HepG2 (cell line): ENCODE measurements around the gene APBA3. TPM values are rescaled to one million over a fixed set of nuclear protein-coding genes. Genes with fewer than 3 reads are reported as not detected.

Experiments
- AKAP8 ChIP-seq: sonication (generic); formaldehyde crosslinking; IDR thresholded peaks from 2 replicates; pipeline ENCODE4 v1.5.1; 2020; ENCODE audit warnings: mild to moderate bottlenecking, missing genetic modification reagents
- ATF1 ChIP-seq: IDR thresholded peaks from 2 replicates; pipeline ENCODE4 v1.6.1; 2016; ENCODE audit warnings: mild to moderate bottlenecking, control low read depth
- BATF2 ChIP-seq: sonication (generic); formaldehyde crosslinking; IDR thresholded peaks from 2 replicates; pipeline ENCODE4 v1.8.0; 2022; ENCODE audit warnings: mild to moderate bottlenecking, missing genetic modification reagents, moderate library complexity
- EED ChIP-seq: sonication (generic); formaldehyde crosslinking; IDR thresholded peaks from 2 replicates; pipeline ENCODE4 v1.5.0; 2020; ENCODE audit warnings: mild to moderate bottlenecking, missing genetic modification reagents
- ELF3 ChIP-seq: IDR thresholded peaks from 2 replicates; pipeline ENCODE4 v1.6.1; 2016; ENCODE audit warnings: missing genetic modification reagents, missing compliant biosample characterization
- FOXK2 ChIP-seq: fragments of 450-650 bp; IDR thresholded peaks from 2 replicates; pipeline ENCODE4 v1.6.1; 2016
- FOXO4 ChIP-seq: sonication (generic); formaldehyde crosslinking; conservative IDR thresholded peaks from 2 replicates; pipeline ENCODE4 v1.8.1; 2023; ENCODE audit warnings: missing genetic modification reagents
- GLMP ChIP-seq: sonication (generic); formaldehyde crosslinking; IDR thresholded peaks from 2 replicates; pipeline ENCODE4 v1.9.0; 2021; ENCODE audit warnings: missing genetic modification reagents, mild to moderate bottlenecking, borderline replicate concordance
- JUNB ChIP-seq: sonication (generic); formaldehyde crosslinking; IDR thresholded peaks from 2 replicates; pipeline ENCODE4 v1.8.0; 2022; ENCODE audit warnings: missing genetic modification reagents, mild to moderate bottlenecking, borderline replicate concordance
- KDM3A ChIP-seq: IDR thresholded peaks from 2 replicates; pipeline ENCODE4 v1.6.1; 2018; ENCODE audit warnings: low read depth, missing compliant biosample characterization
- KDM4B ChIP-seq: sonication (generic); formaldehyde crosslinking; IDR thresholded peaks from 2 replicates; pipeline ENCODE4 v1.4.0; 2020; ENCODE audit warnings: missing genetic modification reagents
- PPARG ChIP-seq: conservative IDR thresholded peaks from 2 replicates; pipeline ENCODE4 v1.6.1; 2016; ENCODE audit warnings: missing biosample characterization, missing genetic modification reagents
- RELA ChIP-seq: sonication (generic); formaldehyde crosslinking; IDR thresholded peaks from 2 replicates; pipeline ENCODE4 v1.4.0; 2020; ENCODE audit warnings: missing genetic modification reagents
- RFX5 ChIP-seq: IDR thresholded peaks from 2 replicates; pipeline ENCODE4 v1.6.1; 2011; ENCODE audit warnings: low read depth, low read length, improper control_type of control experiment
- SMARCE1 ChIP-seq: fragments of 450-650 bp; IDR thresholded peaks from 2 replicates; pipeline ENCODE4 v1.6.1; 2017; ENCODE audit warnings: borderline replicate concordance
- TBX2 ChIP-seq: sonication (generic); formaldehyde crosslinking; IDR thresholded peaks from 2 replicates; pipeline ENCODE4 v1.5.0; 2020; ENCODE audit warnings: missing genetic modification reagents, mild to moderate bottlenecking, borderline replicate concordance
- TCF7L2 ChIP-seq: IDR thresholded peaks from 2 replicates; pipeline ENCODE4 v1.6.1; 2011; ENCODE audit warnings: mild to moderate bottlenecking, low read depth, low read length, moderate library complexity
- ZFP36L2 ChIP-seq: sonication (generic); formaldehyde crosslinking; IDR thresholded peaks from 2 replicates; pipeline ENCODE4 v1.4.0; 2020; ENCODE audit warnings: missing genetic modification reagents
- ZNF205 ChIP-seq: IDR thresholded peaks from 2 replicates; pipeline ENCODE4 v1.6.1; 2018; ENCODE audit warnings: missing biosample characterization, missing genetic modification reagents
- ZNF281 ChIP-seq: sonication (generic); formaldehyde crosslinking; IDR thresholded peaks from 2 replicates; pipeline ENCODE4 v1.4.0; 2020; ENCODE audit warnings: missing genetic modification reagents, borderline replicate concordance
- ZNF3 ChIP-seq: IDR thresholded peaks from 2 replicates; pipeline ENCODE4 v1.7.0; 2017; ENCODE audit warnings: inconsistent platforms
- ZNF317 ChIP-seq: sonication (generic); formaldehyde crosslinking; IDR thresholded peaks from 2 replicates; pipeline ENCODE4 v1.5.0; 2020; ENCODE audit warnings: mild to moderate bottlenecking, missing genetic modification reagents
- ZNF34 ChIP-seq: sonication (generic); formaldehyde crosslinking; IDR thresholded peaks from 2 replicates; pipeline ENCODE4 v1.4.0; 2020; ENCODE audit warnings: mild to moderate bottlenecking, missing genetic modification reagents, borderline replicate concordance
- ZNF350 ChIP-seq: sonication (generic); formaldehyde crosslinking; IDR thresholded peaks from 2 replicates; pipeline ENCODE4 v1.4.0; 2020; ENCODE audit warnings: mild to moderate bottlenecking, low read depth, missing genetic modification reagents, borderline replicate concordance
- ZNF564 ChIP-seq: sonication (generic); formaldehyde crosslinking; IDR thresholded peaks from 2 replicates; pipeline ENCODE4 v1.8.1; 2023; ENCODE audit warnings: mild to moderate bottlenecking, missing genetic modification reagents
- ZNF724P ChIP-seq: sonication (generic); formaldehyde crosslinking; IDR thresholded peaks from 2 replicates; pipeline ENCODE4 v1.8.0; 2022; ENCODE audit warnings: missing genetic modification reagents, borderline replicate concordance
- ZNF761 ChIP-seq: sonication (generic); formaldehyde crosslinking; conservative IDR thresholded peaks from 2 replicates; pipeline ENCODE4 v1.4.0; 2020; ENCODE audit warnings: mild to moderate bottlenecking, missing genetic modification reagents
- polyA plus RNA-seq, 8 experiments: library from polyadenylated mRNA; depleted of rRNA in 3 of 8; stranded (reverse) in 7 of 8; unstranded in 1 of 8; fragments of >200 nt; fragmentation: Illumina TruSeq in 4 of 8; extraction: Trizol in 4 of 8; gene quantifications; 2 replicates each; pipeline versions ENCODE4 v1.2.1 to v1.2.3, GENCODE V29; 2011 to 2016; ENCODE audit warnings: low read depth in 4 of 8, missing spikeins in 1 of 8, mixed read lengths in 1 of 8; ENCODE audit not compliant: insufficient read depth in 1 of 8
- total RNA-seq, 5 experiments: library from RNA; depleted of rRNA; stranded (reverse); fragments of >200 nt; fragmentation: Illumina TruSeq; extraction: Trizol; gene quantifications; 2 replicates each; pipeline ENCODE4 v1.2.3, GENCODE V29; 2016; ENCODE audit warnings: low read depth in 1 of 5

APBA3 gene
- total and polyA plus RNA-seq, 2 of the 13 experiments (the other 11 are each of a cell fraction or from before 2014, with no cell fraction given) = 14.2 to 14.3 TPM

GRCh38 chr19:3708207-3708931 is 53.1 kb downstream of the APBA3 start, which contains the start of gene TJP3 (continued):
- no peak for TF ChIP-seq GLMP (CRISPR knock-in tag)
- TF ChIP-seq ZNF761 (CRISPR knock-in tag) = 0 out of 2 replicates have a peak, but pooled peaks have one; percentile 39
- 0 out of 2 replicates have a peak, but pooled peaks have one; percentile 39 for TF ChIP-seq PPARG (CRISPR knock-in tag)
- no peak for TF ChIP-seq ZNF34 (CRISPR knock-in tag)
- TF ChIP-seq ZNF350 = no peak
- TF ChIP-seq KDM4B (CRISPR knock-in tag) = no peak
- no peak for TF ChIP-seq FOXO4
- TF ChIP-seq EED (CRISPR knock-in tag) = peak; percentile 62; the same call in 1 of the 2 replicates
- TF ChIP-seq SMARCE1 = no peak
- TF ChIP-seq BATF2 = no peak
- no peak for TF ChIP-seq ZNF317 (CRISPR knock-in tag)
- no peak; the same call in 1 of the 2 replicates for TF ChIP-seq ZNF281 (CRISPR knock-in tag)
- TF ChIP-seq ZNF205 = no peak
- TF ChIP-seq JUNB = no peak
- TF ChIP-seq ZNF564 = 0 out of 2 replicates have a peak, but pooled peaks have one; percentile 43
- TF ChIP-seq AKAP8 (CRISPR knock-in tag) = no peak
- TF ChIP-seq RFX5 = no peak
- no peak for TF ChIP-seq ATF1 (CRISPR knock-in tag)
- TF ChIP-seq FOXK2 = no peak
- no peak; the same call in 1 of the 2 replicates for TF ChIP-seq ZNF724P (CRISPR knock-in tag)
- TF ChIP-seq TCF7L2 = no peak
- TF ChIP-seq ZFP36L2 (CRISPR knock-in tag) = no peak
- TF ChIP-seq RELA (CRISPR knock-in tag) = no peak
- no peak for TF ChIP-seq ZNF3 (CRISPR knock-in tag)
- TF ChIP-seq KDM3A (CRISPR knock-in tag) = no peak
- peak; percentile 75; the same call in 1 of the 2 replicates for TF ChIP-seq TBX2 (CRISPR knock-in tag)
- TF ChIP-seq ELF3 (CRISPR knock-in tag) = no peak
